Ishikawa (cell line): Measurements from ENCODE around the gene UNC119.

Experiments
- CEBPB ChIP-seq: IDR thresholded peaks from 2 replicates; pipeline ENCODE4 v1.6.1; 2012
- CREB1 ChIP-seq: IDR thresholded peaks from 2 replicates; pipeline ENCODE4 v1.6.1; 2012; ENCODE audit warnings: low read depth
- EGR1 ChIP-seq: IDR thresholded peaks from 2 replicates; pipeline ENCODE4 v1.6.1; 2012
- EP300 ChIP-seq: IDR thresholded peaks from 2 replicates; pipeline ENCODE4 v1.6.1; 2012; ENCODE audit warnings: borderline replicate concordance
- FOXM1 ChIP-seq: IDR thresholded peaks from 2 replicates; pipeline ENCODE4 v1.6.1; 2012; ENCODE audit warnings: low read depth, borderline replicate concordance
- MAX ChIP-seq: IDR thresholded peaks from 2 replicates; pipeline ENCODE4 v1.6.1; 2012
- NFIC ChIP-seq: IDR thresholded peaks from 2 replicates; pipeline ENCODE4 v1.6.1; 2012
- RAD21 ChIP-seq: IDR thresholded peaks from 2 replicates; pipeline ENCODE4 v1.6.1; 2012; ENCODE audit warnings: low read depth
- REST ChIP-seq: IDR thresholded peaks from 2 replicates; pipeline ENCODE4 v1.6.1; 2012; ENCODE audit warnings: low read depth, mild to moderate bottlenecking
- TAF1 ChIP-seq: IDR thresholded peaks from 2 replicates; pipeline ENCODE4 v1.6.1; 2012; ENCODE audit warnings: low read depth, mild to moderate bottlenecking
- TCF12 ChIP-seq: IDR thresholded peaks from 2 replicates; pipeline ENCODE4 v1.6.1; 2012; ENCODE audit warnings: low read depth
- TEAD4 ChIP-seq: IDR thresholded peaks from 2 replicates; pipeline ENCODE4 v1.6.1; 2012
- USF1 ChIP-seq: IDR thresholded peaks from 2 replicates; pipeline ENCODE4 v1.6.1; 2012
- YY1 ChIP-seq: IDR thresholded peaks from 2 replicates; pipeline ENCODE4 v1.6.1; 2012; ENCODE audit warnings: low read depth
- ZBTB7A ChIP-seq: IDR thresholded peaks from 2 replicates; pipeline ENCODE4 v1.6.1; 2012; ENCODE audit warnings: low read depth

The UNC119 gene

GRCh38 chr17:28514561-28515002 is 37.8 kb downstream of the UNC119 start:
- TF ChIP-seq MAX: no peak
- TF ChIP-seq TCF12: no peak
- TF ChIP-seq TAF1: no peak
- TF ChIP-seq EGR1: no peak
- TF ChIP-seq FOXM1: no peak
- TF ChIP-seq REST: no peak
- no peak for TF ChIP-seq NFIC
- TF ChIP-seq CREB1: no peak
- TF ChIP-seq CEBPB: no peak
- TF ChIP-seq YY1: no peak
- no peak for TF ChIP-seq RAD21
- TF ChIP-seq TEAD4: no peak
- TF ChIP-seq ZBTB7A: no peak
- TF ChIP-seq EP300: no peak
- TF ChIP-seq USF1: no peak

- no peak for TF ChIP-seq CEBPB
- no peak for TF ChIP-seq REST
- no peak for TF ChIP-seq CREB1
- no peak for TF ChIP-seq EGR1
- no peak for TF ChIP-seq RAD21
- TF ChIP-seq MAX: no peak
- TF ChIP-seq FOXM1: no peak
- TF ChIP-seq USF1: no peak
- no peak for TF ChIP-seq NFIC
- no peak for TF ChIP-seq TAF1
Measured at GRCh38 chr17:28513476-28513875, 38.9 kb downstream of the UNC119 start.

GRCh38 chr17:28511858-28512461 is 40.5 kb downstream of the UNC119 start:
- TF ChIP-seq ZBTB7A (no peak), TCF12 (no peak), MAX (no peak), CREB1 (no peak), CEBPB (no peak), USF1 (no peak), REST (no peak), EP300 (no peak), RAD21 (no peak), NFIC (no peak), TEAD4 (no peak), EGR1 (no peak), TAF1 (no peak), FOXM1 (no peak), YY1 (no peak)

GRCh38 chr17:28509789-28510188 is 42.6 kb downstream of the UNC119 start:
- TF ChIP-seq FOXM1: no peak
- TF ChIP-seq CREB1: no peak
- TF ChIP-seq TAF1: no peak
- TF ChIP-seq YY1: no peak
- no peak for TF ChIP-seq CEBPB
- TF ChIP-seq MAX: no peak
- no peak for TF ChIP-seq USF1
- no peak for TF ChIP-seq ZBTB7A
- no peak for TF ChIP-seq RAD21
- TF ChIP-seq TEAD4: no peak
